Activated T-cell treated with anti-CD3 and anti-CD28 coated beads, Interleukin-2, amount 50 U/mL, for 4 hours (primary cell): Measurements from ENCODE around the gene TGFA. TPM values are rescaled to one million over a fixed set of nuclear protein-coding genes. Genes with fewer than 3 reads are reported as not detected.

Source experiments
- ATAC-seq, 2 donors: fragments of 200-7000 bp; cut with Tn5 transposase; one replicate each; pipeline ENCODE4 v1.10.0; 2021
- DNase-seq: peaks from one replicate; pipeline ENCODE4 v3.0.0-alpha.2; 2020
- H3K27me3 Mint-ChIP-seq: one replicate; pipeline ENCODE4 v1.8.0; 2021; ENCODE audit warnings: low read depth, mixed read lengths
- H3K36me3 Mint-ChIP-seq: one replicate; pipeline ENCODE4 v1.8.0; 2022; ENCODE audit warnings: mixed read lengths; ENCODE audit not compliant: insufficient read depth
- H3K4me1 Mint-ChIP-seq: one replicate; pipeline ENCODE4 v1.8.0; 2021; ENCODE audit warnings: low read depth, mixed read lengths
- H3K4me3 Mint-ChIP-seq: one replicate; pipeline ENCODE4 v1.8.0; 2021; ENCODE audit warnings: mild to moderate bottlenecking, moderate library complexity, mixed read lengths
- H3K9me3 Mint-ChIP-seq: one replicate; pipeline ENCODE4 v1.8.0; 2021; ENCODE audit warnings: mixed read lengths
- total RNA-seq, 3 donors: library from RNA; stranded (reverse); gene quantifications; one replicate each; pipeline ENCODE4 v1.2.1, GENCODE V29; 2021

The TGFA gene
- total RNA-seq, 3 donors from 2014 or later: 0.33 to 0.68 (median 0.53) TPM

- Mint-ChIP-seq H3K36me3 (no peaks in the 10 kb centered on the region), H3K4me3 (no peak overlapping the region), H3K9me3 (no peaks in the 10 kb centered on the region), H3K27me3 (peaks cover 26% of the 10 kb centered on the region), H3K4me1 (no peaks in the 10 kb centered on the region)
- no peak for DNase-seq
- ATAC-seq: no peak
Observed at GRCh38 chr2:70399046-70399445, 154.6 kb downstream of the TGFA start.

Other genes starting within 250 kb of the TGFA start
- gene ADD2, start 214.4 kb upstream of the TGFA start, total RNA-seq: 10 to 100 TPM in 1 of 3 donors, 1 to 10 TPM in 2; 4.8 to 13.7 (median 8.0) TPM
- not detected for gene FIGLA, start 236.8 kb upstream of the TGFA start, total RNA-seq